Tibial nerve (tissue), 4 donors: ENCODE results near the gene PFKFB2.

Source experiments
- CTCF ChIP-seq, 5 experiments: fragments of 200-600 bp in 3 of 5; fragments of 450-650 bp in 2 of 5; sonication (generic) in 3 of 5; IDR thresholded peaks; one replicate each; pipeline ENCODE4 v1.5.1; 2016 to 2019; ENCODE audit warnings: antibody characterized with exemption in 5 of 5, mild to moderate bottlenecking in 3 of 5, moderate library complexity in 2 of 5
- EP300 ChIP-seq, 2 donors: sonication (generic); formaldehyde crosslinking; IDR thresholded peaks; one replicate each; pipeline ENCODE4 v1.6.1; 2017; ENCODE audit warnings: antibody characterized with exemption in 2 of 2, mild to moderate bottlenecking in 1 of 2

GRCh38 chr1:207033302-207033701, 19.8 kb upstream of the PFKFB2 start:
- no peak for TF ChIP-seq EP300 (IDR thresholded peaks at IDR 0.05)
- no peak for TF ChIP-seq CTCF (IDR thresholded peaks at IDR 0.05)
